Lower leg skin (tissue), 3 donors: ENCODE results near the gene APOB.

Experiments used
- POLR2A ChIP-seq, 2 donors: fragments of 450-650 bp; IDR thresholded peaks; one replicate each; pipeline ENCODE4 v1.6.1; 2016 to 2017; ENCODE audit warnings: antibody characterized with exemption in 2 of 2, mild to moderate bottlenecking in 1 of 2, moderate library complexity in 1 of 2
- TF ChIP-seq, protein P1 (sequence below), 3 donors: fragments of 450-650 bp; IDR thresholded peaks; one replicate each; pipeline ENCODE4 v1.5.1; 2016; ENCODE audit warnings: antibody characterized with exemption in 3 of 3, mild to moderate bottlenecking in 3 of 3, moderate library complexity in 2 of 3

DNA sequence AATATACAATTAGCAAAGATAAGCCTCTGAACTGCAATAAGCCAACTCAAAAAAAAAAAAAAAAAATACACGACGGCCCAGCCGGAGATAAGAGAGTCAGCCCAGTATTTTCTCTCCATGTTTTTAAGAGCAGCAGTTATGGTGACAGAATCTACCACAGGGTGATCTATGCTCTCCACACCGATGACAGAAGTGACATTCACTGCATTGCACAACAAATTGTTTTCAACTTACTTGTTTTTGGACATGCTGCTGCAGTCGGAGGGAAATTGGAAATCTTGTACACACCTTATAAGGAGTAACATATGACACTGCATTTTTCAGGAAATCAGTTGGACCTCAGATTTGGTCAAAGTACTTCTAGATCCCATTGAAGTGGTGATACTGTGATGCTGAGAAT is 23.3 kb upstream of the APOB start:
- TF ChIP-seq, protein P1, sequence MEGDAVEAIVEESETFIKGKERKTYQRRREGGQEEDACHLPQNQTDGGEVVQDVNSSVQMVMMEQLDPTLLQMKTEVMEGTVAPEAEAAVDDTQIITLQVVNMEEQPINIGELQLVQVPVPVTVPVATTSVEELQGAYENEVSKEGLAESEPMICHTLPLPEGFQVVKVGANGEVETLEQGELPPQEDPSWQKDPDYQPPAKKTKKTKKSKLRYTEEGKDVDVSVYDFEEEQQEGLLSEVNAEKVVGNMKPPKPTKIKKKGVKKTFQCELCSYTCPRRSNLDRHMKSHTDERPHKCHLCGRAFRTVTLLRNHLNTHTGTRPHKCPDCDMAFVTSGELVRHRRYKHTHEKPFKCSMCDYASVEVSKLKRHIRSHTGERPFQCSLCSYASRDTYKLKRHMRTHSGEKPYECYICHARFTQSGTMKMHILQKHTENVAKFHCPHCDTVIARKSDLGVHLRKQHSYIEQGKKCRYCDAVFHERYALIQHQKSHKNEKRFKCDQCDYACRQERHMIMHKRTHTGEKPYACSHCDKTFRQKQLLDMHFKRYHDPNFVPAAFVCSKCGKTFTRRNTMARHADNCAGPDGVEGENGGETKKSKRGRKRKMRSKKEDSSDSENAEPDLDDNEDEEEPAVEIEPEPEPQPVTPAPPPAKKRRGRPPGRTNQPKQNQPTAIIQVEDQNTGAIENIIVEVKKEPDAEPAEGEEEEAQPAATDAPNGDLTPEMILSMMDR (IDR thresholded peaks at IDR 0.05) = no peak
- TF ChIP-seq POLR2A (IDR thresholded peaks at IDR 0.05) = no peak
